ENCODE data around the gene ANKRD44.

Gene ANKRD44

GRCh38 chr2:197219636-197220035, 90.9 kb downstream of the ANKRD44 start:
- no peak overlapping the region for H3K27ac Mint-ChIP-seq
- ATAC-seq (replicated peaks) (no peak), DNase-seq (no peak)
- no peak overlapping the region for H3K4me3 Mint-ChIP-seq
- H3K36me3 Mint-ChIP-seq: peaks cover 6 to 21% of the 10 kb centered on the region in 2 donors
- no peaks in the 10 kb centered on the region for H3K9me3 Mint-ChIP-seq
- H3K4me1 Mint-ChIP-seq: peaks cover 40 to 80% of the 10 kb centered on the region in 2 donors
- no peaks in the 10 kb centered on the region for H3K27me3 Mint-ChIP-seq

GRCh38 chr2:197217541-197217940, 93.0 kb downstream of the ANKRD44 start:
- peaks cover 5 to 21% of the 10 kb centered on the region in 2 donors for H3K36me3 Mint-ChIP-seq
- H3K4me3 Mint-ChIP-seq: peak overlapping the region; percentile 6 to 71
- peaks cover 46 to 82% of the 10 kb centered on the region in 2 donors for H3K4me1 Mint-ChIP-seq
- ATAC-seq (replicated peaks): no peak
- H3K27me3 Mint-ChIP-seq: no peaks in the 10 kb centered on the region
- H3K9me3 Mint-ChIP-seq: no peaks in the 10 kb centered on the region
- no peak for DNase-seq
- peak overlapping the region; percentile 93 for H3K27ac Mint-ChIP-seq

GRCh38 chr2:197216361-197216979, 94.1 kb downstream of the ANKRD44 start:
- ATAC-seq (replicated peaks): peak; percentile 83 to 87
- Mint-ChIP-seq H3K4me3 (peak overlapping the region; percentile 61 to 71), H3K4me1 (peaks cover 46 to 82% of the 10 kb centered on the region in 2 donors), H3K9me3 (no peaks in the 10 kb centered on the region), H3K36me3 (peaks cover 6 to 19% of the 10 kb centered on the region in 2 donors), H3K27ac (peak overlapping the region; percentile 92), H3K27me3 (no peaks in the 10 kb centered on the region)
- DNase-seq: peak; percentile 40

- DNase-seq: peak; percentile 38
- H3K36me3 Mint-ChIP-seq: peaks cover 9 to 24% of the 10 kb centered on the region in 2 donors
- peak overlapping the region; percentile 92 for H3K27ac Mint-ChIP-seq
- H3K4me1 Mint-ChIP-seq: peaks cover 50 to 87% of the 10 kb centered on the region in 2 donors
- H3K4me3 Mint-ChIP-seq: peak overlapping the region; percentile 61 to 71
- peak; percentile 78 to 81 for ATAC-seq (replicated peaks)
- no peaks in the 10 kb centered on the region for H3K9me3 Mint-ChIP-seq
- H3K27me3 Mint-ChIP-seq: no peaks in the 10 kb centered on the region
Observed at GRCh38 chr2:197215748-197216360, 94.7 kb downstream of the ANKRD44 start.

- H3K36me3 Mint-ChIP-seq: peaks cover 9 to 24% of the 10 kb centered on the region in 2 donors
- H3K4me1 Mint-ChIP-seq: peaks cover 67 to 98% of the 10 kb centered on the region in 2 donors
- H3K27me3 Mint-ChIP-seq: no peaks in the 10 kb centered on the region
- H3K27ac Mint-ChIP-seq: peak overlapping the region; percentile 97
- ATAC-seq (replicated peaks) (no peak), DNase-seq (no peak)
- no peaks in the 10 kb centered on the region for H3K9me3 Mint-ChIP-seq
- peak overlapping the region; percentile 71 to 72 for H3K4me3 Mint-ChIP-seq
Observed at GRCh38 chr2:197212344-197213262, 98.0 kb downstream of the ANKRD44 start.

GRCh38 chr2:197211881-197212342, 98.7 kb downstream of the ANKRD44 start:
- Mint-ChIP-seq H3K4me1 (peaks cover 69 to 98% of the 10 kb centered on the region in 2 donors), H3K27me3 (no peaks in the 10 kb centered on the region), H3K4me3 (peak overlapping the region; percentile 71 to 72), H3K36me3 (peaks cover 14 to 31% of the 10 kb centered on the region in 2 donors), H3K27ac (peak overlapping the region; percentile 97), H3K9me3 (no peaks in the 10 kb centered on the region)
- no peak for DNase-seq
- peak; percentile 11 to 16 for ATAC-seq (replicated peaks)

GRCh38 chr2:197210430-197210829, 100.2 kb downstream of the ANKRD44 start:
- DNase-seq (no peak), ATAC-seq (replicated peaks) (no peak)
- no peaks in the 10 kb centered on the region for H3K27me3 Mint-ChIP-seq
- no peaks in the 10 kb centered on the region for H3K9me3 Mint-ChIP-seq
- H3K36me3 Mint-ChIP-seq: peaks cover 18 to 34% of the 10 kb centered on the region in 2 donors
- peak overlapping the region; percentile 97 for H3K27ac Mint-ChIP-seq
- H3K4me3 Mint-ChIP-seq: peak overlapping the region; percentile 58 to 65
- peaks cover 70 to 99% of the 10 kb centered on the region in 2 donors for H3K4me1 Mint-ChIP-seq

- DNase-seq (peak; percentile 34), ATAC-seq (replicated peaks) (peak; percentile 39 to 53)
- Mint-ChIP-seq H3K27me3 (no peaks in the 10 kb centered on the region), H3K36me3 (peaks cover 18 to 35% of the 10 kb centered on the region in 2 donors), H3K27ac (peak overlapping the region; percentile 97), H3K4me1 (peaks cover 74 to 100% of the 10 kb centered on the region in 2 donors), H3K9me3 (no peaks in the 10 kb centered on the region), H3K4me3 (peak overlapping the region; percentile 58 to 65)
Observed at GRCh38 chr2:197209742-197210408, 100.7 kb downstream of the ANKRD44 start.

- H3K27me3 Mint-ChIP-seq: no peaks in the 10 kb centered on the region
- H3K36me3 Mint-ChIP-seq: peaks cover 19 to 35% of the 10 kb centered on the region in 2 donors
- no peak for DNase-seq
- H3K4me3 Mint-ChIP-seq: peak overlapping the region; percentile 58 to 65
- peaks cover 75 to 94% of the 10 kb centered on the region in 2 donors for H3K4me1 Mint-ChIP-seq
- peak; percentile 3 to 16 for ATAC-seq (replicated peaks)
- peak overlapping the region; percentile 97 for H3K27ac Mint-ChIP-seq
- no peaks in the 10 kb centered on the region for H3K9me3 Mint-ChIP-seq
Observed at GRCh38 chr2:197209246-197209645, 101.3 kb downstream of the ANKRD44 start.

- Mint-ChIP-seq H3K4me3 (no peak overlapping the region), H3K4me1 (peaks cover 75 to 90% of the 10 kb centered on the region in 2 donors), H3K36me3 (peaks cover 20 to 35% of the 10 kb centered on the region in 2 donors), H3K27me3 (no peaks in the 10 kb centered on the region), H3K9me3 (no peaks in the 10 kb centered on the region), H3K27ac (peak overlapping the region; percentile 97)
- DNase-seq (no peak), ATAC-seq (replicated peaks) (no peak)
Observed at GRCh38 chr2:197208841-197209240, 101.7 kb downstream of the ANKRD44 start.

- no peak for DNase-seq
- peak overlapping the region; percentile 97 for H3K27ac Mint-ChIP-seq
- peaks cover 71 to 87% of the 10 kb centered on the region in 2 donors for H3K4me1 Mint-ChIP-seq
- no peaks in the 10 kb centered on the region for H3K27me3 Mint-ChIP-seq
- peak overlapping the region; percentile 42 to 61 for H3K4me3 Mint-ChIP-seq
- ATAC-seq (replicated peaks): no peak
- peaks cover 23 to 43% of the 10 kb centered on the region in 2 donors for H3K36me3 Mint-ChIP-seq
- H3K9me3 Mint-ChIP-seq: no peaks in the 10 kb centered on the region
Observed at GRCh38 chr2:197208024-197208423, 102.6 kb downstream of the ANKRD44 start.

- H3K36me3 Mint-ChIP-seq: peaks cover 25 to 45% of the 10 kb centered on the region in 2 donors
- H3K9me3 Mint-ChIP-seq: no peaks in the 10 kb centered on the region
- H3K27me3 Mint-ChIP-seq: no peaks in the 10 kb centered on the region
- peaks cover 67 to 85% of the 10 kb centered on the region in 2 donors for H3K4me1 Mint-ChIP-seq
- DNase-seq (no peak), ATAC-seq (replicated peaks) (no peak)
- peak overlapping the region; percentile 97 for H3K27ac Mint-ChIP-seq
- peak overlapping the region; percentile 61 to 68 for H3K4me3 Mint-ChIP-seq
Observed at GRCh38 chr2:197207598-197207997, 103.0 kb downstream of the ANKRD44 start.

GRCh38 chr2:197207106-197207505, 103.5 kb downstream of the ANKRD44 start:
- Mint-ChIP-seq H3K4me3 (peak overlapping the region; percentile 61 to 68), H3K9me3 (peaks cover 0 to 2% of the 10 kb centered on the region in 2 donors), H3K36me3 (peaks cover 27 to 48% of the 10 kb centered on the region in 2 donors), H3K4me1 (peaks cover 67 to 84% of the 10 kb centered on the region in 2 donors), H3K27me3 (no peaks in the 10 kb centered on the region), H3K27ac (peak overlapping the region; percentile 97)
- ATAC-seq (replicated peaks) (no peak), DNase-seq (no peak)

All from stimulated activated naive B cell treated with anti-CD40 and anti-IgM and Interleukin-4, amounts not matched to agents 10 μg/mL and 1 μg/mL and 100 μg/mL, for 72 hours (primary cell).